G401 (cell line): ENCODE measurements around the gene LBHD2. TPM values are rescaled to one million over a fixed set of nuclear protein-coding genes. Genes with fewer than 3 reads are reported as not detected.

Source experiments
- DNase-seq: peaks from one replicate; pipeline ENCODE4 v3.0.0-alpha.2; 2015; ENCODE audit warnings: low spot score
- in situ Hi-C: cut with HindIII; loops from 2 replicates; pipeline ENCODE4 v1.10.0; 2016; ENCODE audit warnings: low sequenced_read_pairs, mixed read lengths
- total RNA-seq: library from RNA; depleted of rRNA; stranded (reverse); fragments of >200 nt; shearing (Covaris generic); gene quantifications from 2 replicates; pipeline ENCODE4 v1.2.3, GENCODE V29; 2014

Gene LBHD2
- total RNA-seq, 1 experiment from 2014 or later = not detected

DNA sequence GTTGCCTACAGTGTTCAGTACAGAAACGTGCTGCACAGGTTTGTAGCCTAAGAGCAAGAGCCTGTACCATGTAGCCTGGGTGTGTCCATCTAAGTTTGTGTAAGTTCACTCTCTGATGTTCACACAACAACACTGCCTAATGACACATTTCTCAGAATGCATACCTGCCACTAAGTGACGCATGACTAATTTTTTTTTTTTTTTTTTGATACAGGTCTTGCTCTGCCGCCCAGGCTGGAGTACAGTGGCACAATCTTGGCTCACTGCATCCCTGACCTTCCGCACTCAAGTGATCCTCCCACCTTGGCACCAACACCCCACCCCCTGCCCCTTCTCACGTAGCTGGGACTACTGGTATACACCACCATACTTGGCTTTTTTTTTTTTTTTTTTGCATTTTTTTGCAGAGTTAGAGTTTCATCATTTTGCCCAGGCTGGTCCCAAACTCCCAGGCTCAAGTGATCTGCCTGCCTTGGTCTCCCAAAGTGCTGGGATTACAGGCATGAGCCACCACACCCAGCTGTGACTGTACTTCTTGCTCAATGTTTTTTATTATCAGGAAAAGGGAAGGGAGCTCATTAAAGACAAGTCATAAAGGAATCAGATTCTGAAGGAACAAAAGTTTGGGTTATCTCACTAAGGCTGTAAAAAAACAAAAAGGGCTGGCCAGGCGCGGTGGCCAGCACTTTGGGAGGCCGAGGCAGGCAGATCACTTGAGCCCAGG is 16.6 kb upstream of the LBHD2 start:
- in situ Hi-C loops = no loop called here

DNA sequence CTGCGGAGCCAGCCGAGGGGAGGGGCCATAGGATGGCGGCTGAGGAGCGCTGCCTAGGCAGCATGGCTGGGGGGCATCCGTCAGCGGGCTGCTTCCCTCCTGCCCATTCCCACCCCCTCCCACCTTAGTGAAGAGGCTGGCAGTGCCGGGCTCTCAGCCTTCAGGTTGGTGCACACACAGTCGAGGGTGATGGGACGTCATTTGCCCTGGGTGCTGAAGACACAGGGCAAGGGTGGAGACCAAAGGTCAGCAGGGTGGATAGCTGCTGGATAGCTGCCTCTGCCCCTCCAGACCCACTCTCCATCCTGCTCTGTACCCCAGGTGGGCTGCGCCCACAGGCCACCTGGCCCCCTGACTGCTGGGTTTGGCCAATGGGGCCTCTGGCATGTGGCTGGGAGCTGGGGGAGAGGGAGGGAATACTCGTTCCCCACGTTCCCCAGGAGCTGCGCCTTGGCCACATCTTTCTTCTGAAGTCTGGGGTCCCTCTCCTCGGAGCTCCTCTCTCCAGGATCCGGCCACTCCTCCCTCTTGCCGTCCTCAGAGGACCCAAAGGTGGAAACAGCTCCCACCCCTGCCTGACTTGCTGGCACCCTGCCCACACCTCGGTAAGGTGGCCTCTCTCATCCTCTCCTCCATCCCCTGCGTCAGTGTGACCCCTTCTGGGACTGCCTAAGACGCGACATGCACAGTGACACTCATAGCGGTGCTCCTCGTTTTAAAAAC is 15.5 kb upstream of the LBHD2 start:
- in situ Hi-C loops = no loop called here
- no peak for DNase-seq

More for the DNA sequence above, 16.6 kb upstream of the LBHD2 start:
- DNase-seq = no peak

DNA sequence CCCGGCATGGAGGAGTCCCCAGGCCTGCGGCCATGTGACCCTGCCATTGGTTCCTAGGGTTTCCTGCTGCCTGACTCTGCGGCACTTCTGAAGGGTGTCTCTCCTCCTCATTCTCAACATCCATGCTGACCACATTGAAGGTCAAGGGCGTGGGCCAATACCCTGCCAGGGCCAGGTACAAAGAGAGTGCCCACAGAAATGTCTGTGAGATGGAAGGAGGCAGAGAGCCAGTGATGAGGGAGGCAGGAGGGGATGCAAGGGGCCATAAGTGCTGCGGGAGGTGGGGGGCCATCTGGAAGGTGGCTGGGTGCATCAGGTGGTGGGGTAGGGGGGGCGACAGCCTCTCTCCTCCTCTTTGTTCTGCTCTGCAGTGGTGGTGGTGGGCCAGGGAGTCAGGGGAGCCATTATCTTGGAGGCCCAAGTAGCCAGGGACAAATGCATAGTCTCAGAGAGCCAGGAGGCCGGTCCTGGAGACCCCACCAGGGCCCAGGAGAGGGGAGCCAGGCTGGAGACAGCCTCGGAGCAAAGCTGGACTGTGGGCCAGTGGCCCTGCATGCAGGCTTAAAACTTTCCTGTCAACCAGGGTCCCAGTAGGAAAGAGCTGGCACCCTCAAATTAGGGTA is 13.6 kb upstream of the LBHD2 start:
- in situ Hi-C loops = no loop called here
- DNase-seq = no peak

DNA sequence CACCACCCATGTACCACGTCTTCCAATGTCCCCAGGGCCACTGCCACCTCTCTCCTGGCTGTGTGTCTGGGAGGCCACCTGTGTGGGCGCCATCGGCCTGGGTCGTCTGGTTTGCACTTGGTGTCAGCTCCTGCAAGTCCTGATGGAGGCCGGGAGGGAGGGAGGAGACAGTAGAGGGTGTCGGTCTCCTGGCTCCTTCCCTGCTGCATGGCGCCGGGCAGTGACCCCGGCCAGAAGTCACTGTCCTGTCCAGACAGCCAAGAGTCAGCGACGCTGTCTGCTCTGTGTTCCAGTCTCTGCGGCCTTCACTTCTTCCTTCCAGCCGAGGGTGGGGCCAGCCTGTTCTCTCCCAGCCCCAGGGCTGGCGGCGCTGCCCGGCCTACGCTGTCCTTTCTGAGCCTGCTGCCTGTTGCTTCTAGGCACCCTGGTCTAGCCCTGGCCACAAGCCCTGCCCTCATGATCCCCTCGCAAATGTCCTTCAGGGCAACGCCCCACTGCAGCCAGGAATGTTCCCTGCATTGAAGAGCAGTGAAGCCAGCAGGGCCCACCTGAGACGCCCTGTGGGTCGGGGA is 13.0 kb upstream of the LBHD2 start:
- in situ Hi-C loops = no loop called here
- no peak for DNase-seq

DNA sequence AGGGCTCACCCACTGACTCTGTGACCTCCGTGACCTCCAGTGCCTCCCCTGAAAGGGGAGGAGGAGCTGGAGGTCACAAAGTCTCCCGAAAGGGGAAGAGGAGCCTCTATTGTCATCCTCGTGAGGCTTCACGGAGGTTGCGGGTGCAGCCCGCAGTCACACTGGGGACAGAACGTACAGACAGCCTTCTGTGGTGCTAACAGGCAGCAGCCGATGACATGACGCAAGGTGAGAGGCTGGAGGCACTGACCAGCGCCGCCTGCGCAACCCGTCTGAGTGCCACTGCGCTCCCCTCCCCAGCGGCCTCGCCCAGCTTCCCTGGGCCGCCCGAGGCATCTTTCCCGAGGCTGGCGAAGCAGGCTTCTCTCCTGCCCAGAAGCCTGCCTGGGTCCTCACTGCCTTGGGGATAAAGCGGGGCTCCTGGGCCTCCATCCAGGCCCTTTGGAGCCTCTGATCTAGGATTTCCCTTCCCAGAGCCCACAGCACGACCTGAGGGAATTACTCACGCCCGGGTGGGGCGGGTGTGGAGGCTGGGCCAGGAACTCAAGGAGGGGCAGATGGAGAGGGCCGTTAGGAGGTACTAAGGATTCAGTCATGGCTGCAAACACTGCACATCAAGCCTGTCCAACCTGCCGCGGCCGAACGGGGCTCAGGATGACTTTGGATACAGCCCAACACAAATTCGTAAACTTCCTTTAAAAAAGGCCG is 12.3 kb upstream of the LBHD2 start:
- in situ Hi-C loops = no loop called here
- DNase-seq = no peak

DNA sequence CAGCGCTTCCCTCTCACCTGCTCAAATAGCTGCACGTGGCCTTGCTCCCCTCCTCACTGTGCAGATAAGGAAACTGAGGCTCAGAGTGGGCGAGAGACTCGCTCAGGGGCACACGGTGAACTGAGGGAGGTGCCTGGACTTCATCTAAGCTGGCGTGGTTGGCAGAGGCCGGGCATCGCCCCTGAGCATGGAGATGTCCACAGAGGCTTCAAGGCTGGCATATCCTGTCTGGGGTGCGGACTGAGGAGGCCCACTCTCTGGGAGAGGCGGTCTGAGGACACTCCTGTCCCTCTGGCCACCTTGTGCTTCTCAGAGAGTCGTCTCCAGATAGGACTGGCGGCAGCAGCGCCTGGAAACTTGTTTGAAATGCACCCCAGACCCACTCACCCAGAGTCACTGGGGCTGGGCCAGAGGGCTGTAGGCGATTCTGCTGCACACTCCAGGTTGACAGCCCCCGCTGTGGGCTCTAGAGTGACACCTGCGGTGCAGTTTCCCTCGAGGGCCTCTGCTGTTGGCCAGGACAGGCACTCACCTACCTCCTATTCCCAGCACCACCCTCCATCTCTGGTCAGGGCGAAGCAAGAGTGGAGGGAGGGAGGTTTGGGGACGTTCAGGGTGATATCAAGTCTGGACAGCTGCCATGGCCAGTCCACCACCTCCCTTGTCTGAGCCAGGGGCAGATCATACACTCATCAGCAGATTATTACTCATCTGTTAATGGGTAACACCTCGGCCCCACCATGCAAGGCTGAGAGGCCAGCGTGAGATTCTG is 11.2 kb upstream of the LBHD2 start:
- no peak for DNase-seq

DNA sequence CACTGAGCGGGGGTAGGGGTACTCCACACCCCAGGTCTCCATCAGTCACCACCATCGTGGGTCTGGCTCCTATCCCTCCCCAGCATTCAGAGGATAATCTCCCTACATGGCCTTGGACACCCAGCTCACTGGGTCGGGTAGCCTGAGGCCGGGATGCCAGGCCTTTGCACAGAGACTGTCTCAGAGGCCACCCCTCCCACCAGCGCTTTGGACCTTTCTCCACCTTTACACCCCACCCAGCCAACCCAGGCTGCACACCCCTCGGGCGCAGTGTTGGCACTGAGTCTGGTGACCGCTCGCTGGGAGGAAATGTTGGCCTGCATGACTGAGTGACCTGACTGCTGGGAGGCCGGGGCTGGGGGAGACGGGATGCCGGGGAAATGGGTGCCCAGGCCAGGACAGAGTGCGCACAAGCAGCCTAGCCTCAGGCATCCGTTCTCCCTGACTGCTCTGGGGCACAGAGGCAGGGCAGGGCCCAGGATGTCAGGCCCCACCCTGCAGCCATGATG is 10.6 kb upstream of the LBHD2 start:
- DNase-seq = no peak
- in situ Hi-C loops = no loop called here

More for the DNA sequence above, 11.2 kb upstream of the LBHD2 start:
- in situ Hi-C loops = no loop called here

DNA sequence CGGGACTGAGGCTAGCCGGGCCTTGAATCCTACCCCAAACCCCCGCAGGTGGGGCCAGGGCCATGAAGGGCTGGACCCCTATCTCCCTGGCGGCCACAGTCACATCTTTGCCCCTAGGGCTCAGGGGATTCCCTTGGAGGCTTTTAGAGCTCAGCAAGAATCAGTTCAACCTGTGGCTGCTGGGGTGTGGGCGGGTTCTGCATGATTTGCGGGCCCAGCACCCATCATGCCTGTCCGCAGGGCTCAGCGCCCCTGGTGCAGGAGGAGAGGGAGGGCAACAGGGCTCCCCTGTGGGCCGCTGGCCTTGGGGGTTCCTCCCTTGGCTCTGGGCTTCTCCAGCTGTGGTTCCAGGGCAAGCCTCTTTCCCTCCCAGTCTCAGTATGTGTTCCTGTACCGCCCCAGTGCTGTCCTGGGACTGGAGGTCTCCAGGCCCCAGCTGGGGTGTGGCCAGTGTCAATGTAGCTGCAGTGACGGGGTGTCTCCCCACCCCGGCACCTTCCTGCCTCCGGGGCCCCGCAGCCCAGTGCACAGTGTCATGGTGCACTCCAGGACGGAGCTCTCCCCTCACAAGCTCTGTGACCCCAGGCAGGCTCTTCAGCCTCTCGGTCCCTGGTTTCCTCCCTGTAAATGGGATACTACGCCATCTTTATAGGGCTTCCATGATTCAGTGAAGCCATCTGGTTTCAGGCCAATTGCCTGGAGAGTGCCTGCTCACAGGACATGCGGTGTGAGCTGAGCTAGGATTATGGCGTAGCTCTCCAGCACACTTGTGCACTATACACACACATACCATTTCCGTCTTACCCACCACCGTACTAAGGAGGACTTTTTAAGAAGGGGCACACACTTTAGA is 9.9 kb upstream of the LBHD2 start:
- peak; percentile 51 for DNase-seq

DNA sequence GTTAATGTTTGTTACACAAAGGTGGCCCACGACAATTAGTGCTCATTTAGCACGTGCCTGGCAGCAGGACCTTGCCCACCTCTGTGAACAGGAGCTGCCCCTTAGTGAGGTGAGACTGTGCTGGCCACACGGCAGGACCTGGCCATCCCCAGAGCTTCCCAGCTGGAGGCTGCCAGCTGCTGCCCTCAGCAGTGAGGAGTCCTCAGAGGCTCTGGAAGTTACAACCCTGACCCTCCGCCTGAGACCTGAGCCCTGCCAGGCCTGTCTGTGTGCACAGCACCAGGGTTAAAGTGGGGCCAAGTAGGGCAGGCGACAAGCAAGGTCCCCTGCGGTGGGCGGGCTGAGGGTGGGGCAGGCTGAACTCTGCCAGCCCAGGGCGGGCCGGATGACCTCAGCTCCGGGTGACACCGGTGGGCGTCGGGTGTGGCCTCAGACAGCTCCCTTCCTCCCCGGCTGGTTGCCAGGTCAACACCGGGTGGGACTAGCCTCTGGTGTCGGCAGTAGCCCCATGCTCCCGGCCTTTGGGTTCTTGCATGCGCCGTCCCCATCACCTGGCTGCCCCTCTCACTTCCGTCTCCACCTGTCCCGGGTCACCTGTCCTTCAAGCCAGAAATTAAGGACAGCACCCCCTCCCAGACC is 9.2 kb upstream of the LBHD2 start:
- DNase-seq = peak; percentile 21
- in situ Hi-C loops = no loop called here

More for the DNA sequence above, 9.9 kb upstream of the LBHD2 start:
- in situ Hi-C loops = no loop called here

DNA sequence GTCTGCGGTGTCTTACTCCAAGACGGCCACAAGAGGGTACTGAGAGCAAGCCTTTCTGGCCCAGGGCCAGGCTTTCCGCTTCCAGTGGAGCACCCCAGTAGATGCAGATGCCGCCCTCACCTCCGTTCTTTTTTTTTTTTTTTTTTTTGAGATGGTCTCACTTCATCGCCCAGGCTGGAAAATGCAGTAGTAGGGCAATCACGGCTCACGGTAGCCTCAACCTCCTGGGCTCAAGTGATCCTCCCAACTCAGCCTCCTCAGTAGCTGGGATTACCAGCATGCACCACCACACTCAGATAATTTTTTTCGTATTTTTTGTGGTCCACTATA is 5.6 kb upstream of the LBHD2 start:
- DNase-seq = peak; percentile 82
- in situ Hi-C loops = no loop called here

DNA sequence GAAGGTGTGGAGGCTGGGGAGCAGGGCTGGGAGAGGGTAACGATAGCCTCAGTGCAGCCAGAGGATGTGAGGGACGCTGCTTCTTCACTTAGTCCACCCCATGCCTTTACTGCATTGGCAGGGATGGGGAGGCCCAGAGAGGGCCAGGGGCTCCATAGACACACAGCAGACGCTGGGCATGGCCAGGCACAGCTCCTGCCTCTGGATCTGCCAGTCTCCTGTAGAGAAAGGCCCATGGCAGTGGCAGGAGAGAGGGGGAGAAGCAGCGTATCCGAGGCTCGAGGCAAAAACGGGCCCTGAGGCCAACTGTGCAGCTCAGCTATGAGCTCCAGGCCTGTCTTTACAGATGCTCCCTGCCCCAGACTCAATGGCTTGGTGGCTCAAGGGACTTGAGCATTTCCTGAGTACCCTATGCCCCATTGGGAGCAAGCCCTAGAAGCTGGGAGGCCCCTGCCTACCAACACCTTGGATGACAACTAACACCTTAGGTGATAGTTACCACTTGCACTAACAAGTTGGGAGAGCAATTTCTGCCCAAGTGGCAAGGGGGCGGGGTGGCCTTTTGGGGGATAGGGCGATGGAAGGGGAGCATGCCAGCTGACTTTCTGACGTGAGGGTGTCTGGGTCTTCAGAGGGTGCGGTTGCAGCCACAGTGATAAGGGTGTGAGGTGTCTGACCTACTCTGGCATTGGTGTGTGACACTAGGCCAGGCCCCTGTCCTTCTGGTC is 5.0 kb upstream of the LBHD2 start:
- no peak for DNase-seq
- in situ Hi-C loops = no loop called here

DNA sequence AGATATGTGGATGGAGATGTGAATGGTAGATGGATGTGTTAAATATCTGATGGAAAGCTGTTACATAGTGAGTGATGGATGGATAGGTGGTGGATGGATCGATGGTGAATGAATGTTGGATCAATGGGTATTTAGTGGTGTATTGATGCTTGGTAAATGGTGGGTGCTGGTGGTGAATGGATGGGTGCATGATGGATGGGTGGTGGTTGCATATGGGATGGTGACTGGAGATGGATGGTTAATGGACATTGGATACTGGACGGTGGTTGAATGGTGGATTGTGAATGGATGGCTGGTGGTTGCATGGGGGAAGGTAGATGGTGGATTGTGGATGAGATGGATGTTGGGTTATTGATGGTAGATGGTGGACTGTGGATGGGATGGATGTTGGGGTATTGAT is 2.1 kb upstream of the LBHD2 start:
- no peak for DNase-seq
- in situ Hi-C loops = no loop called here

DNA sequence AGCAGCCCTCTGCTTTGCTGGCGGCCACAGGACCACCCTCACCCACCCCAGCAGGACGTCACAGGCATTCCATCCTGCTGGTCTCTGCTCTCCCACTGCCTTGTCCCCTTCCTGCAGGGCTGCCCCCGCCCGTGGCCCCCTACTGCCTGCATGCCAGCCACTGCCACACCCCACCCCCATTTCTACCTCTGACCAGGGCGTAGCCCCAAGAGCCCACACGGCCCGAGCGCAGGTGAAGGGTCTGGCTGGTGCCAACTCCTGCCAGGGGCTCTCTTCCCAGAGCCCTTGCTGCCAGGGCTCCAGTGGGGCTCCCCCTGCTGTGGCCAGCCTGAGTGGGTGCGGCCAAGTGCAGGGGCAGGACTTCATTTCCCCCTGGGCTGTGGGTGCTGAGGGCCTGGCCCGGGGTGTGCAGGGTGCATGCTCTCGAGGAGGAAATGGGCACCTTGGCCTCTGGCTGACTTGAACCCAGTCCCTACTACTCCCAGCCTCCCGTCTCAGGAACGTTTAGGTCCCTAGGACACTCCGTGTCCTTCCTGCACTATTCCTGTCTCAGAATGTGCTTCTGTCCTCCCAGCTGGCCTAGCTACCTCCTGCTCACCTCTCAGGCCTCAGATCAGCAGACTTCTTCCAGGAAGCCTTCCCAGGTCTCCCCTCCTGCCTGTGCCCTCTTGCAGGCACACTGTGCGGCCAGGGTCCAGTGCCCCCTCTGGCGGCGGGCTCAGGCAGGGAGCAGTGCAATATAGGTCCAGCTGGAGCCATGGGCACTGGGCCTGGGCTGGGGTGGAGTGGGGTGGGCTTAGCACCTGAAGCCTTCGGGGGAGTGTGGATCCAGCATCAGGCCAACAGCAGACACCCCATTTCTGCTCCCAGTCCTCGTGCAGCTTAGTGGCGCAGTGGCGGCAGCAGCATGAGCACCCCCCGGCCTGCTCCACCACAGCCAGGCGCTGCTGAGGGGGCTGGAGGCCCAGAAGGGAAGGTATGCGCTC is 1.4 kb downstream of the LBHD2 start:
- in situ Hi-C loops = no loop called here
- DNase-seq = no peak

DNA sequence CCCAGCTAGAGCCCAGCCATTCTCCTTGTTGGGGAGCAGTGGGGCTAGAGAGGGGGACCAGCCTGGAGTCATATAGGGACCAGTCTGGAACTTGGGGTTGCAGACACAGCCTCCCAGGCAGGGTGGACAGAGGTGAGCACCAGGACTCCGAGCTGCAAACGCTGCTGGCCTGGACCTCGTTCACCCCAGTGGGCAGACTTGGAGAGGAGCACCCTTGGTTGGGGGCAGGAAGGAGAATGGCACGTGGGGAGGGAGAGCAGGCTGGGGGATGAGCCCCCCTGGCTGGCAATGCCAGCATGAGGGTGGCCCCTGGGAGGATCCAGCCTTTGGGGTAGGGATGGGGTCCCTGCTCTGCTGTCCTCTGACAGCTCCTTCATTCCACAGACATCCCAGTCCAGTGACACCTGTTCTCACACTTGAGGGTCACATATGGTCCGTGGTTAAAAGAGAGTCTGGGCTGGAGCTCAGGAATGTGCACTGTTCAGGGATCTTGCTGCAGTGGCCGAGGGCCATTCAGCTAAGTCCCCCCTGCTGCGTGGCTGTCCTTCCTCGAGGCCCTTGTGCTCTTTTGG is 2.8 kb downstream of the LBHD2 start:
- in situ Hi-C loops = no loop called here
- no peak for DNase-seq

DNA sequence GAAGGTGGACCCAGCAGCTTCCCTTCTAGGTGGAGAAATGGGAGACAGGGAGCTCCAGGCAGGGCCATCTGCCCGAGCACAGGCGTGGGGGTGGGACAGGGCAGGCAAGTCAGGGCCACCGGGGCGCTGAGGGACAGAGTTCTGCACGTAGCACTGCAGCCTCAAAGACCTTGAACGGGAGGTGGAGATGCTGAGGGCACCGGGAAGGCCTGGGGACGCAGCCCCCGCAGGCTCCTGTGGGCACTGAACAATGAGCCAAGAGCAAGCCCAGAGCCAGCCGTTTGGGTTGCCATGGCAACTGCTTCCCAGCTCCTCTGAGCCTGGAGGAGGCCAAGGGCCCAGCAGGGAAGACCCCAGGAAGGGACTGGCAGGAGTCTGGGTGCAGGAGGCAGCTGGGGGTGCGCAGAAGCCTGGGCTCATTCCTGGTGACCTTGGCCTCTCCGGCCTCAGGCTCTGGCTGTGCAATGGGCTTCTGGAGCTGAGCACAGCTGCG is 3.4 kb downstream of the LBHD2 start:
- in situ Hi-C loops = no loop called here
- peak; percentile 41 for DNase-seq
